SK-N-MC (cell line): ENCODE measurements around the gene FAM98B.

Experiments used
- EZH2 ChIP-seq: fragments of 200-600 bp; sonication (generic); IDR thresholded peaks from one replicate; pipeline ENCODE4 v1.6.1; 2017; ENCODE audit warnings: antibody characterized with exemption
- FOXP2 ChIP-seq: optimal IDR thresholded peaks from 2 replicates; pipeline ENCODE3; 2011; ENCODE audit warnings: mild to moderate bottlenecking, moderate library complexity; ENCODE audit not compliant: insufficient read depth; ENCODE audit errors: extremely low read length, control extremely low read depth
- POLR2AphosphoS5 ChIP-seq: IDR thresholded peaks from 2 replicates; pipeline ENCODE4 v1.6.1; 2012; ENCODE audit warnings: mild to moderate bottlenecking, low read depth, low read length, borderline replicate concordance

DNA sequence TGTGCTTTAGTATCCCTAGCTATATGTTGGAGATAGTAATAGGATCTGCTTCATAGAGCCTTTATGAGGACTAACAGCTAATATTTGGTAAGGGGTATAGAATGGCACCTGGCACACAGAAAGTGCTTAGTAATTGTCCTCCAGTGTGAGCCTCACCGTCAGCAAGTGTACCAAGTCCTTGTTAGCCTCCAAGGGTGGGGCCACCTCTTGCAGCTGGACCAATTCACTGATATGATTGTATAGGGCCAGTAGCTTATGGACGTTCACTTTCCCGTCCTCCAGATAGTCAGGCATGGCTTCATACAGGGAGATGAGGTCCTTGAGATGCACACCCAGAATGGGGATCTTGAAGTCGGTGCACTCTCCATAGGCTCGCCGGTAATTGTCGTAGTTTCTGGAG, 53.6 kb downstream of the FAM98B start:
- TF ChIP-seq EZH2, result no peak
- TF ChIP-seq POLR2AphosphoS5, result no peak
- TF ChIP-seq FOXP2, result no peak
